Medulla oblongata (tissue), 1 donor: ENCODE measurements around the gene TTC28.

Source experiments
- DNase-seq: peaks from one replicate; pipeline ENCODE4 v3.0.0-alpha.2; 2015; ENCODE audit errors: extremely low spot score

The TTC28 gene

GRCh38 chr22:28051787-28052356 is 627.8 kb downstream of the TTC28 start:
- DNase-seq, result peak; percentile 72

- no peak for DNase-seq
These were observed 628.4 kb downstream of the TTC28 start for GRCh38 chr22:28051091-28051786.

- no peak for DNase-seq
These were observed 631.1 kb downstream of the TTC28 start for GRCh38 chr22:28048529-28048928.

- no peak for DNase-seq
These were observed 631.9 kb downstream of the TTC28 start for GRCh38 chr22:28047740-28048139.

GRCh38 chr22:28046100-28046499 is 633.5 kb downstream of the TTC28 start:
- no peak for DNase-seq

- DNase-seq, result no peak
These were observed 635.0 kb downstream of the TTC28 start for GRCh38 chr22:28044546-28045173.

- no peak for DNase-seq
These were observed 636.4 kb downstream of the TTC28 start for GRCh38 chr22:28043266-28043665.

GRCh38 chr22:28034760-28035401 is 644.8 kb downstream of the TTC28 start:
- DNase-seq, result peak; percentile 26

- no peak for DNase-seq
These were observed 645.4 kb downstream of the TTC28 start for GRCh38 chr22:28034145-28034759.

- DNase-seq, result no peak
These were observed 646.8 kb downstream of the TTC28 start for GRCh38 chr22:28032861-28033260.

- no peak for DNase-seq
These were observed 648.2 kb downstream of the TTC28 start for GRCh38 chr22:28031383-28031922.

GRCh38 chr22:28030473-28030872 is 649.2 kb downstream of the TTC28 start:
- DNase-seq, result no peak

- DNase-seq, result no peak
These were observed 649.7 kb downstream of the TTC28 start for GRCh38 chr22:28029956-28030355.

- peak; percentile 52 for DNase-seq
These were observed 650.3 kb downstream of the TTC28 start for GRCh38 chr22:28029201-28029948.

- DNase-seq, result peak; percentile 46
These were observed 651.9 kb downstream of the TTC28 start for GRCh38 chr22:28027453-28028448.

GRCh38 chr22:28025866-28026575 is 653.6 kb downstream of the TTC28 start:
- no peak for DNase-seq

GRCh38 chr22:28025333-28025732 is 654.3 kb downstream of the TTC28 start:
- no peak for DNase-seq

GRCh38 chr22:28024422-28024888 is 655.2 kb downstream of the TTC28 start:
- DNase-seq, result no peak

- DNase-seq, result no peak
These were observed 655.9 kb downstream of the TTC28 start for GRCh38 chr22:28023774-28024173.
